Stimulated activated CD8-positive, alpha-beta memory T cell treated with anti-CD3 and anti-CD28 coated beads, Interleukin-7, amount 100 ng/mL, for 4 hours (primary cell): ENCODE results near the gene BARX1.

Source experiments
- DNase-seq, 2 donors: peaks; one replicate each; pipeline ENCODE4 v3.0.0-alpha.2; 2020; ENCODE audit warnings: low read depth in 2 of 2

BARX1 gene

DNA sequence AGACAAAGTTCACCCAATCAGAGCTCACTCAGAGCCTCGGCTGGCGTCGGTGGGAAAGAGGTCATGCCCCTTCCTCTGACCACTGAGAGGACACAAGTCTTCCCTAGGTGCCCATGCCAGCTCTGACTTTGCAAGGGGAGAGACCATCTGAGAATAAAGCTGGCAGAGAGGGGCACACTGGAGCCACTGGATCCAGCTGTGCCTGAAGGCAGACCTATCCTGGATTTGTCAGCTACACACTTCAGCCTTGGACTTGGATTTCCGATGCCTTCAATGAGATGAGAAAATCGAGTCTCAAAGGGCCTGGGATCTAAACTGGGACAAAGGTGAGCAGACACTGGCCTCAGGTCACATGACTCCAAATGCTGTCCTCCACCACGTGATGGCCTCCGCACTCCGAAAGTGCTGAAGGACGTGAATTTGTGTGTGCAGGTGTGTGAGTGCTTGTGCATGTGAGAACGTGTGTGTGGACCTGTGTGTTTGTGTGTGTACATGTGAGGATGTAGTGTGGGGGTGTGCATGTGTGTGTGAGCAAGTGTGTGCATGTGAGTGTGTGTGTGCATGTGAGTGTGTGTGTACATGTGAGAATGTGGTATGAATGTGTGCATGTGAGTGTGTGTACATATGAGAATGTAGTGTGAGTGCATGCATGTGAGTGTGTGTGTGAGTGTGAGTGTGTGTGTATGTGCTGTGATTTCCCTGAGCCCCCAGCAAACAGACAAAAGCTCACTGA is 37.9 kb downstream of the BARX1 start:
- DNase-seq: no peak

GRCh38 chr9:93916358-93916757 is 38.8 kb downstream of the BARX1 start:
- DNase-seq: no peak

- no peak for DNase-seq
These were observed 43.2 kb downstream of the BARX1 start for GRCh38 chr9:93911801-93912554.

DNA sequence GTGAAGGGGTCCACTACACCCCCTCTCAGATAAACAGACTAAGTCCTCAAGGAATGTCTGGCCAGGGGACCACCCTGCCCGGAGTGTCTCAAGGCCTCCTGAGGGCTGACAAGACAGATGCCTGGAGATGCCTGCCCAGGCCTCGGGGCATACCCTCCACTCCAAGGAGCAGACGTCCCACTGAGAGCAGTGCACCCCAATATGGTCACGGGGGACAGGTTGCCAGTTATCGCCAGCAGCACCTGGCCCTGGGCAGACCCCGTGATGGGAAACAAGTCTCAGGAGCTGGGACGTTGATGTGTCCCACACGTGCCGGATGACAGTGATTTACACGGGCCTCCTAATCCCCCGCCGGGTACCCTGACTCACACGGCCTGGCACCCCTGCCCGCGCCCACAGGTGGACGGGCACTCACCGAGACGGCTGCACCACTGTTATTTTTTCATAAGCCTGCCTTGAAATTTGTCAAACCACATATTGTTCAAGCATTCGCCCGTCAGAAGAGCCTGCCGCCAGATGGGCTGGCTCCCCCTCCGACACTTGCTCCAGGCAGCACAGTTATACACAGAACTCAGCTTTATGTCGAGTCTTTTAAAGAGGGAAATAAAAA is 43.9 kb downstream of the BARX1 start:
- DNase-seq: no peak

GRCh38 chr9:93910598-93910997 is 44.6 kb downstream of the BARX1 start:
- no peak for DNase-seq

DNA sequence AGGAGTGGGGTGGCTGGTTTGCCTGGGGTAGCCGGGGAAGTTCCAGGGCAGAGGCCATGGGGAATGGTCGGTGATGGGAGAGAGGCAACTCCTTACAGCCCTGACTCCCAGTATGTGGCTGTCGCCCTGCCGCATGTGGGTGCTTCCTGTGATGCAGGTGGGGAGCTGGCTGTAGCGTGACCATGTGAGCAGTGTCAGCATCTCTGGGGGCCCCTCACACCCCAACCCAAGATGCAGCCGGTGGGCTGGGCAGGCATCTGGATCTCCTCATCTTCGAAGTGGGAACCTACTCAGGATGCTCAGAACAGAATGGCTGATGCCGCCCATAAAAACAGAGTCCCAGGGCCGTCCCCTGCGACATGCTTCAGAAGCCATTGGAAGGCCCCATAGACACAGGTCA is 45.0 kb downstream of the BARX1 start:
- no peak for DNase-seq

DNA sequence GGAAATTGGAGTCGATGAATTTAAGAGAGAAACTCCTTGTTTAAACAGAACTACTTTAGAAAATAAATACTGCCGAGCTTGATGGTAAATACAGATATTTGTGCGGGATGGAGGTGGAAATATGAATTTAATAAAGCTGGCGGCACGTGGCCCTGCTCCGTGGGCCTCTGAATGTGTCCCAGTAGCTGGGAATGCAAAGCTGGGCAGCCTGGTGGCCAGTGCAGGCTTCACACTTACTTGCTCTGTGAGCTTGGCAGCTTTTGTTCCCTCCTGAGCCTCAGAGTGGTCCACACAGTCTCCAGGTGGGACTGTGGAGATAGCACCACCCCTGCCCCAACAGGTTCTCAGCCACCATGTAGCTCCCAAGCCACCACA is 45.9 kb downstream of the BARX1 start:
- no peak for DNase-seq

DNA sequence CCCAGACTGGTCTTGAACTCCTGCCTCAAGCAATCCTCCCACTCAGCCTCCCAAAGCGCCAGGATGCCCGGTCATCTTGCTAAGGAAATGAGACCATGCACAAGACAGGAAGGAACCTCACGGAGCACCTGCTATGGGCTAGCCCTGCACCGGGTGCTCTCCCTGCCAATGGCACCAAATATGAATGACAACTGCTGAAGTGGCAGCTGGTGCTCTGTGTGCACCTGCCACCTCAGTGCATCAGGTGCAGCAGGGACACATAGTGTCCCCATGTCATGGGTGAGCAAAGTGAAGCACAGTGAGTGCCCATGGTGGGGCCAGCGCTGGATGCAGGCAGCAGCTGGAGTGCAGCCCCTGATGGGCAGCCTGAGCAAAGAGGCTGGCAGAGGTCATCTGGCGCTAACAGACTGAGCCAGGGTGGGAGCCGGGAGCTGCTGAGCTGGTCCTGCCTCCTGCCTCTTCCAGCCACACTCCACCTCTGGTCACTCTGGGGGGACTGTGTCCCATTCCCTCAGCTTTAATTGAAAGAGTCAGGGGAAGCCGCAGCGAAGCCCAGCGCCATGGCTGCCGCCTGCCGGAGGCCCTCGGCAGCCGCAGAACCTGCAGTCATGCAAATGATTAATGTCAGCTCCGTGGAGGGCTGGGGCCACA is 46.4 kb downstream of the BARX1 start:
- no peak for DNase-seq

DNA sequence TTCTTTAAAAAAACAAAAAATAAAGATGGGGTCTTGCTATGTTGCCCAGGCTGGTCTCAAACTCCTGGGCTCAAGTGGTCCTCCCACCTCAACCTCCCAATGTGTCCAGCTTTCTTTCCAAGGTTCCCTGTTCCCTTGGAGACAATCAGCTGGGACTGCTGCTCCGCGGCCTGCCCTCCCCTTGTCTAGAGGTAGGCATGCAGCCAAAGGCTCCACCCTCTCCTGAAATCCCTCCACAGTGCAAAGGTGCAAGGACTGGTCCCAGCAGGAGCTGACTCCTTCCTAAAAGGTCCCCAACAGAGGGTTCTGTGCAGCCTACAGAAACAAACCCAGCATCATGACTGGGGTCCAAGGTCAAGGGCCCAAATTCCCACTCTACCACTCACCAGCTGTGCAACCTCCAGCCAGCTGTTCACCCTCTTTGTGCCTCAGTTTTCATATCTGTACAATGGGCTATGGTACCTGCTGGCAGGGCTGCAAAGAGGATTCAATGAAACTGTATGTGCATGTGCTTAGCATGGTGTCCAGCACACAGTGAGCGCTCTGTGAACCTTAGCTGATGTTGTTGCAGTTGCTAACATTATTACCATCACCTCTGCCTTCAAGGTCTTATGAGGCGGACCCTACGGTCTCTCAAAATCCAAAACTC is 47.5 kb downstream of the BARX1 start:
- no peak for DNase-seq

DNA sequence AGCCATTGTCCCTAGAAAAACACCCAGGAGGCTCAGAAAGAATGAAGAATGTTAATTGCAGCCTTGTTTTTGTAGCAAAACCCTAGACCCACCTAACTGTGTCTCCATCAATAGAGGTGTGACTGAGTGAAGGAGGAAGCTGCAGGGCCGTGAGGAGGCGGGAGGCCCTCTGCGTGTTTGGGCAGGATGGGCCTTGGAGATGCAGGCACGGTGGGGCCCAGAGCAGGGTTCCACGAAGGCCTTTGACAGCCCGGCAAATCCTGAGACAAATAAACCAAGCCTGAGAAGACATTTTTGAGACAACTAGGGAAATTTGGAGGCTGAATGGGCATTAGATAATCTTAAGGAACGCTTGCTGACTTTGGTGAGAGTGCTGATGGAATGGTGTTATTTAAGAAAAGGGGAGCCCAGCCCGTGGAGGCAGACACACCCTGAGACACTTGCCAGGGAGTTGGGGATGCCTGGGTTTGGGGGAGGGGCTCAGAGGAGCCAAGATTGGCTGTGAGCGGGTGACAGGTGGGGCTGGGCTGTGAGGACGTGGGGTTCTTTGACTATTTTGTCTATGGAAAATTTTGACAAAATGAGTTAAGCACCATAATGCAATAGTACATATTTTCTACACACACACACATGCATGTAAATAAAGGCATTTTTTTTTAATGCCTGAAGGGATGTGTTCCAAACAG is 48.8 kb downstream of the BARX1 start:
- no peak for DNase-seq

DNA sequence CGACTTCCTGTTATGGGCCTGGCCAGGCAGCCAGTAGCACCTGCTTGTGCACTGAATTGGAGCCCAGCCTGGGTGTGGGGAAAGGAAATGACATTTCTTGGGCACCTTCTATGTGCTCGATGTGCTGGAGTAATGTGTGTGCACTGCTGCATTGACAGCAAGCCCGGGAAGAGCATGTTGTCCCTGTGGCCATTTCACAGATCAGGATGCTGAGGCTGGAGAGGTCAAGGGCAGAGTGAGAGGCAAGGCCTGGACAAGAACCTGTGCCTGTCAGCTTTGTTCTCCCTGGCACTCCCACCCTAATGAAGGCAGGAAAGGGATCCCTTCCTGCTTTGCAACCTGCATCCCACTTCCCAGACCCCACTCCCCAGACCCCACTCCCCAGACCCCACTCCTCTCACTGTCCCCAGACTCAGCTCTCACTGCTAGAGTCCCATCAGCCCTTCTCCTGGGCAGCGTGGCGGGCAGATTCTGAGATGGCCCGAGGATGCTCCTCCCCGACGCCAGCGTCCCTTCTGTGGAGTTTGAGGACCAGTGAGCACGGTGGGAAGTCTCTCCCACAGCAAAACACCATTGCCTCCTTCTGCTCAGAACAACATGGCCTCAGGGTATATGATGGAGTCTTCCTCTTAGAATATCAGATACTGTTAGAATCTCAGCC is 49.6 kb downstream of the BARX1 start:
- no peak for DNase-seq

DNA sequence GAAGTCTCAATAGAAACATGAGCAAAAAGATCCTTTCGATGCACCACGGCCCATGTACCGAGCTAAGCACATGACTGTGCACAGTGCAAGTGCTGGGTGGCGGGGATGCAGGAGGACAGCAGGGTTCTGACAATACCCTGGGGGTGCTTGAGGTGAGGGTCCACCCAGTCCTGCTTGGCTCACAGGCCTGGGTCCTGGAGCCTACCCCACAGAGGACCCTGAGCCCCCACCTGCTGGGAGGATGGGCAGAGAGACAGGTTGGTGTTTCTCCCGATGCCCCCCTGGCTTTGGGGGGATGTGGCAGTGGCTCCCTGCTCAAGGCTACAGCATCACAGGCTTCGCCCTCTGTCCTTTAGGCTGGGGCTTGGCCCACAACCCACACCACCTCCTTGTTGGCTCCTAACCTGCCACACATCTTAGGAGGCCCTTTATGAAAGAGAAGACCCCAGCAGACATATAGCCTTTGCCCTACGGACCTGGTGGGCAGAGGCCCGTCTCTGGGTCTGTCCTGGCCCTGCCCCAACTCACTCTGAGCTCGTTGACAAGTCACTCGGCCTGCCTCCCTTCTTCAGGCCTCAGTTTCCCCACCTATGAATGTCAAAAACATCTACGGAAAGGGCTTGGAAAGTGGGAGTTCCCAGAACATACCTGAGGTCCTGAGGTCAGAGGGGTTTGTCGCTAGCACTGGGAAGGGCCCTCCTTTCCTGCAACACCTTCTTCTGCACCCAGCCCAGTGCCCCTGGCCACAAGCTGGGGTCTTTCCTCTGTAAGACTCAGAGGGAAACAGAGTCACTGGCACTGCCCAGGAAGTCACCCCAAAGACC is 50.3 kb downstream of the BARX1 start:
- DNase-seq: no peak

DNA sequence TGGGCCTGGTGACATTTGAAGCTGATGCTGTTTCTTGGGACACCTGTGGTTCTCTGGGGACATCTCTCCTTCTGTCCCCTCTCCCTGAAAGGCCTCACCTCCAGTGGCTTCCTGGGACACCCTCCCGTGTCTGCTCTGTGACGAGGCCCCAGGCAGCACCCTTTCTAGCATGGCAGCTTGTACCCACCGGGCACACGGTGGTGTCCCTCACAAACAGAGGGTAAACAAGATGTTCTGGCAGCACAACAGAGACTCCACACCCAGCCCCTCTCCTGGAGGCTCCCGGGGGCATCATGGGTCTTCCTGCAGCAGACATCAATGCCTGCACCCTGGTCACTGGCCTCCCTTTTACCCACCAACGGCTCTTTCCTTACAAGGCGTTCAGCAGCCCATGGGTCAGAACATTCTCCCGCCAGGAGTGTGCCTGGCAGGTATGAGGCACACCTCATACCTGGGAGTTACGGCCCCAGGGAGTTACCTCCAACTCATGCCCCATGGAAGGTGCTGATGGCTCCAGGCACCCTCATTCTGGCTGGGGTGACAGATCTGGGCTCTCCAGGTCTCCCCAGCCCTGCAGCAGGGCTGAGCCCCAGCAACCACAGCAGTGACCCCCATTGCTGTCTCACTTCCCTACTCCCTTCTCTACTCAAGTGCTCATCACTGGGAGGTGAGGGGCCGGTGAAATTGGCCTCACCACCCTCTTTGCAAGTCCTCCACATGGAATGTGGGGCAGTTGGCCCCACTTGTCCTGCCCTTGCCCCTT is 51.1 kb downstream of the BARX1 start:
- DNase-seq: no peak

DNA sequence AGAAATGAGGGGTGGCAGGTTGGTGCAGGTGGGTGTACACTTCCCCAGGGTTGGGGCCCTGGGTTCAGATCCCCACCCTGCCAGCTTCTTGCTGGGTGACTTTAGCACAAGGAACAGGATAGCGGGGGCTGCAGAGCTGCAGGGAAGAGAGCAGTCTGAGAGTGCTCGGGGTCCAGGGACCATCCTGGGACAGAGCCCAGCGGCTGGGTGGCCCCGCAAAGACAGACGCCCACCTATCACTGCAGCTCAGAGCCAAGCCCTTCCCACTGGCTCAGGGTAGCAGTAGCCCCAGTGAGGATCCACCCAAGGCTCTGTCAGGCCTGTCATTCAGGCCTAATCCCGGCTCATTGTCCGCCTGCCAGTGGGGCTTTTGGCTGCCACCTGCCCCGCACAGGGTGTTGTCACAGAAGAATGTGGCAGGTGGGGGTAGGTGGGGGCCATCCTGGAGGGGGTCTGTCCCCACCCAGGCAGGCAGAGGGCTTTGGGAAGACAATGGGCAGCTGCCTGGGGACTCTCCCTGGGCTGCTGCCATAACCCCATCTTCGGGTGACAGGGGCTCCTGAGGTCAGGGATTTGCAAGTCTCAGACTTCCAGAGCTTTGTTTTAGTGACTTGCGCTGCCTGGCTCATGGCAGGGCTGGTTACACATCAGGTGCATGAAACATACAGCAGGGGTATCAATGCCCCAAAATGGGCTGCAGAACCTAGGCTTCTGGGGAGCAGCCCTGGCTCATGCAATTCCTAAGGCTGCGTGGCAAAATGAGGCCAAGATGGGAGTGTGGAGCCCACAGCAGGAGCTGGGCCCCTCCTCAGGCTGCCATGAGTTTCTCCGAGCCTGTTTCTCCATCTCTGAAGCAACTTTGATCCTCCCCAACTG is 52.1 kb downstream of the BARX1 start:
- no peak for DNase-seq

DNA sequence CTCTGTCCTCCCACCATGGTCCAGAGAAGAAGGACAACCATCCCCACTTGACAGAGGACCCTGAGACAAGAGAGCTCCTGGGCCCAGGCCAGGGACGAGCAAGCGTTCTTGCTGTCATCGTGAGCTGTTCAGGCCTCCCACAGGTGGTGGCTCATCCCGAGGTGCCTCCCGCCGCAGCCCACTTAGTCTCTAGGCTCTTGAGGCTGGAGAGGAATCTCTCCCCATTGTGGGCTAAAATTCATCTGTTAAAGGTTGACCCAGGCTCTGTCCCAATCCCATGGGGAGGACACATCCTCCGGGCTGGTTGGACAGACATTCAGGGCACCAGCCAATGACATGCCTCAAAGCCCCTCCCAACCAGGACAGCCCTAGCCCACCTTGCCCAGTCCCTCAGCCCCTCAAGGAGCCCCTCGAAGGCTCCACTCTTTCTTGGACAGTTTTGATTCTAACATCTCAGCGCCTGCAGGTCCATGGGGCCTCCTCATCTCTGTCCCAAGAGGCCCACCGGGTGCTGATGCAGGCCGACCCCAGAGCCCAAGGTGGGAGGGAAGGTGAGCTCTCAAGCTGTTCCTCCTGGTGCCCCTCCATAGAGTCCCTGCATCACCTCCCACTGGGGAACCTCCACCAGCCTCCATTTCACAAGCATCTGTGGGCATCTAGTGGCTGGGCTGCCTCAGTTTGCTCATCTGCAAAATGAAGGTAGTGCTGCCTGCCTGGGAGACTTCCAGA is 52.9 kb downstream of the BARX1 start:
- no peak for DNase-seq
